Measurements from ENCODE around the gene SLC30A3.

GRCh38 chr2:27205206-27205605 is 57.6 kb downstream of the SLC30A3 start:
- TF ChIP-seq CTCF (IDR thresholded peaks at IDR 0.05; ENCODE audit: low read depth, low read length) = no peak
- no peak for TF ChIP-seq MAX (IDR thresholded peaks at IDR 0.05; ENCODE audit: low read depth, low read length)
- TF ChIP-seq POLR2A (IDR thresholded peaks at IDR 0.05; ENCODE audit: extremely low read depth, insufficient read length) = no peak
- TF ChIP-seq MYC (IDR thresholded peaks at IDR 0.05; ENCODE audit: low read depth, low read length) = no peak

Data from NB4 (cell line).